GM18519 (cell line): ENCODE measurements around the gene KIF2A.

ENCODE experiments used
- ATAC-seq: cut with Tn5 transposase; IDR thresholded peaks from one replicate; pipeline ENCODE4 v1.9.1; 2021; ENCODE audit warnings: mild to moderate bottlenecking, moderate library complexity; ENCODE audit not compliant: unreplicated experiment, low FRiP score

KIF2A gene

DNA sequence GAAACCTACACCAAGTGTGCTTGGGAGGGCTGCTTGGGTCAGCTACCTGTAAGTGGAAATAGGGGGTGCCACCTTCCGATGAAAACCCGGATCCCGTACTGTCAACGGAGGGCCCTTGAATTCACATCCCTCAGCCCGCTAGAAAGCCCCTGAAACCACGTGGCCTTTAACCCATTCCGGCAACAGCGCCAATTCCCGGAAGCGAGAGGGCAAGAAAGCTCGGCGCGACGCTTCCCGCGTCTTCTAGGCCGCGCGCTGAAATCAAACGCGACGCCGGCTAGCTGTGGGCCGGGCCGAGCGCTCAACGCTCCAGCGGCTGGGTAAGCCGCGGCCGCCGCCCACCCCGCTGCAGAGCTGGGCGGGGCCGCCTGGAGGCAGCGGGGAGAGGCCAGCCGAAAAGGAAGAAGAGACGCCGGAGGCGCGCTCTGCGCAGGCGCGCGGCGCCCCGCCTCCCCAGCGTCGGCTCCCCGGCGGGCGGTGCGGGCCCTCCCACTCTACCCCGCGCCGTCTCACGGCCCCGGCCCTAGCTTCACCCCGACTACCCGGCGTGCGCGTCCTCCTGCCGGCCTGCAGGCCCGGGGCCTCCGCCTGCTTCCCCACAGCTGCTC lies at the start of gene KIF2A:
KIF2A (plus strand) TSS at position 492 of the 608 bp plus-strand sequence. CDS start 267 bp downstream, outside the sequence.
- ATAC-seq: peak; percentile 91

DNA sequence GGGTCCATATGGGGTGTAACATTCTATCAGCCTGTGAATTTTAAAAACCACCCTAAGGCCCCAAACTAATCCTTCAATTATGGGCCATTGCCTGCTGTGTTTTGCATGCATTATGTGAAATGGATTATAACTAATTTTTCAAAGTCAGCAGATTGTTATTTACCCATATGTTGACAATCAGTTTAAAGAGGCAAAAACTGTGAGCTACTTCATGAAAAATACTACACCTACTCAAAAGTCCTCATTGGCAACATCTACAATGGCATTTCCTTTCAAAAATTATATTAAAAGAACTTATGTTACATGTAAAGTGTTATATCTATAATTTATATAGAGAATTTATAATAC lies 49.0 kb upstream of the KIF2A start:
- no peak for ATAC-seq

DNA sequence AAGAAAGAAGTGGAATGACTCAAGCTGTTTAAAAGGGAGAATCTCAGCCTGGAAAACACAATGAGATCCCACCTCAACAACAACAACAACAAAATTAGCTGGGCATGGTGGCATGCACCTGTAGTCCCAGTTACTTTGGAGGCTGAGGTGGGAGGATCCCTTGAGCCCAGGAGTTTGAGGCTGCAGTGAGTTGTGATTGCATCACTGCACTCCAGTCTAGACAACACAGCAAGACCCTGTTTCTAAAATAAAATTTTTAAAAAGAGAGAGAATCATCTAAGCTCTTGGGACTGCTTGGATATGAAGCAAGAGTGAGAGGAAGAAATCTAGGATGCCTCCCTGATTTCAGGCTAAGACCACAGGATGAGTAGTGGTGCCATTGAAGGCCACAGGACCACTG lies 47.4 kb upstream of the KIF2A start:
- ATAC-seq: no peak

DNA sequence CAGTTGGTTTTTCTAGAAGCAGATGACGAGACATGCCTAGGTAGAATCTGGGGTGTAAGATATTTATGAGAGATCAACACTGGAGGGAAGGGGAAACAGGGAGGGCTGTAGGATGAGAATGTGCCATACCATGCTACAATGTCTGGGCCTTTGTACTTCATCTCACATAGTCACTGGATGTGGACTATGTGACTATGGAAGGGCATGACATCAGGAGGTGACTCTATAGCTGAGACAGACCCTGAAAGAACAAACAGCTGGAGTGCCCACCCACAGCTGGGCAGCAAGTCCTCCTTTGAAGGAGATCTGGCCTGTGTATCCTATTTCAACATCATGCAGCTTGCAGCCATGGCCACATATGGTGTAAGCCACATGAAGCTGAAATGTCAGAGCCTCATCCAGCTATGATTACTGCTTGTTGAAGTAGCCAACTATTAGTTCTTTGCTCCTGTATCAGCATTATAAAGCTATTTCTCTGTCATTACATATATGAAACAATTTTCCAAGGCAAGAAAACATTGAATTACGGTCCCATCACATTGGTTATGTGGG lies 46.2 kb upstream of the KIF2A start:
- ATAC-seq: no peak

DNA sequence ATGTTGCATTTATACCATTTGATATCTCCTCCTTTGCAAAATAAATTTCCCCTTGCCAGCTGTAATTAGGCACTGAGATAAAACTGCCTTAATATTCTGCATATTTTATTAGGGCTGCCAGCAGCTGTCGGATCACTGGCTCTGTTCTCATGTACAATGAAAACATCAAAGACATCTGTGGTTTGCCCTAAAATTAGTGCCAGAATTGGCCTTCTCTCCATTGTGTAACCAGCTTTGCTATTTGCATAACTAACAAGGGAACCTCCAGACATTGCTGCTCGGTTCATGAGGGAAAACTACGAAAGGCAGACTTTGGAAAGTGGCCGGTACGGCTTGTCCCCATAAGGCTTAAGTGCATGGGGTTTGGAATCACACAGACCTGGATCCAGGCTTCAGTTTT lies 45.5 kb upstream of the KIF2A start:
- ATAC-seq: no peak

DNA sequence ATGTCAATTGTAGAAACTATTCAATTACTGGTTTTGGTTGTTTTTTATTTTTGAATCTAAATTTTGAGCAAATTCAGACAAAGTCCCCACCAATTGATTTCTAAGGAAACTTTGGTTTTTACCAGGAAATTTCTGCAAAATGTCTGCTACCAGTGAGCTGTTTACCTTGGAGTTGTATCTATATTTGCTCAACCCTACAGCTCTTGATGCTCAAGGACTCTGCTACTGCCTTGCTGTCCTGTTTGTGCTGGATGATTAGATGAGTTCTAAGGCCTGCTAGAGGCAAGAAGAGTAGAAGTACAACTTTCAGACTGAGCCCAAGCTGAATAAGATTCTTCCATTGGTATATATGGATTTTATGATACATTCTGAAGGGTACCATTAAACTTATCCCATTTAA lies 42.6 kb upstream of the KIF2A start:
- ATAC-seq: no peak

DNA sequence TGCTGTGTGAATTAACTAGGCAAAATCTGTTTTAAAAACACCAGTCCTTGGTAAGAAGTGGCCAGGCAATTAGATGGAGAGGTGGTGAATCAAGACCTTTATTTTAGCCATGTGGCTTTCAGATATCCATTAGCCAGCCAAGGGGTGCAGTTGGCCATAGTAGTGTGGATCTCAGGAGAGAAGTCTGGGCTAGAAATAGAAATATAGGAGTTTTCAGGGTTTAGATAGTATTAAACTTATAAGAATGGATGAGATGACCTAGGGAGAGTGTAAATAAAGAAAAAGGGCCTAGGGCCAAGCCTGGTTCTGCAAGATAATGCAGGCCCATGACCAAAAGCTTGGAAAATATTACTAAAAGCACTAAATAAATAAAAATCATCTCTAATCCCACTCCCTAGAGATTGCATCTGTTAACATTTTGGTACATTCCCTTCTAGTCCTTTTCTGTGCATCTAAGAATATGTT lies 40.3 kb upstream of the KIF2A start:
- ATAC-seq: no peak

DNA sequence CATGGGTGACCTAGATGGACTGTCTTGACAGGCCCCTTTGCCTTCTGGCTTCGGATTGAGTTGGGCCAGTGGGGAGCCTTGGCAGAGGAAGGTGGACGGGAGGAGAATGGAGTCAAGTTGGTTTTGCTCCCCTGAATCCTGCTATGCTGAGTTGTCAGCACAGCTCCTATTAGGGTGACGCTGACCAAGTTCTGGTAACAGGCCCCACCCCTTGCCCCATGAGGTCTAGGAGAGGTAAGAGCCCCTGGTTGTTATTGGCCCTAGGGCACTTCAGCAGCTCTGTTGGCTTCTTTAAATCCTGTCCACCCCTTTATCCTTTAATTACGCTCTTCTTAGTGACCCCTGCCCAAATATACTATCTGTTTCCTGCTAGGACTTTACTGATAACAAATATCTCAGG lies 39.4 kb upstream of the KIF2A start:
- ATAC-seq: no peak

DNA sequence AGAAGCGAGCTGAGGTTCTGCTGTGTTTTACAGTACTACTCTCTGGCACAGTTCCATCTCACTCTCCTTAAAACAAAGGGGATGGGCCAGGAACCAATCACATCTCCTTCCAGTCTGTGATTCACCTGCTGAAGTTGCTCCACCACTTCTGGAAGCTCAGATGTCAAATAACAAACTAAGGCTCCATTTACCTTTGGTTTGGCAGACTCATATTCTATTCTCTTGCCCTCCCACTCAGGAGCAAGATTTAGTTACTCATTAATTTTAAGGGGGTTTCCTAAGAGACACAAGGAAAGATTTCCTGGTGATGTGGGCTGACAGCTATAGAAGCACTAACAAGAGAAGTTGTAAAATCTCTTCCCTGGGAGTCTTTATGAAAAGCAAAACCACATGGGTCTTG lies 37.8 kb upstream of the KIF2A start:
- no peak for ATAC-seq

DNA sequence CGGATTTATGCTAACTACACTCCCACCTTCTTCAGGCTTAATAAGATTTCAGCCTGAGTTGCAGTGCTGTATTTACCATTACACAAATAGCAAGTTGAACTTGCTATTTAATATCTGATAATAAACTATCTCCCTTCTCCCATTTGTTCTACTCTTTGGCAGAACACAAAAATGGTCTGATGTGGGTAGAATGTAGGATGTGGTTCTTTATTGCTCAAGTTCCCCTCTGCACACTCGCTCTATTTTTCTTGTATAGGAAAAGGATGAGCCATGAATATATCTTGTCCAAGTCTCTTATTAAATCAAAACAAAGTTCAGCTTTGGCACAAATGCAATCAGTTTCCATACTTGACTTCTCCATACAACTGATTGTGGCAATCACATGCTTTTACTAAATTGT lies 37.2 kb upstream of the KIF2A start:
- no peak for ATAC-seq

DNA sequence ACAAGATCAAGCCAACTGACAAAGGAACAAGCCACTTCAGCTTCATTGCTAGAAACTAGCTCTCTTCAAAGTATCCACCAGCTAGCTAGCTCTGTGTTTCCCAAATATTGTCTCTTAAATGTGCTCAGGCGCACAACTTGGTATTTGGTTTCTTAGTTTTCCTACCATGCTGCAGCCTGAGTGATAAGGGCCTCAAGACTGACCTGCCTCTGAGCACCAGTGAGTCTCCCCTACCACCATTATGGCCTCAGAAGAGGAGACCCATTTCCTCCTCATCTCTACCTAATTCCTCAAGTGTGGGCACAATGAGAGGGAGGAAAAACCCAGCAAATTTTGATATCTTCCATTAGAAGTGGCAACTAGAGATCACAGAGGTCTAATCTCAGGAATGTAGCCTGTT lies 34.6 kb upstream of the KIF2A start:
- no peak for ATAC-seq

DNA sequence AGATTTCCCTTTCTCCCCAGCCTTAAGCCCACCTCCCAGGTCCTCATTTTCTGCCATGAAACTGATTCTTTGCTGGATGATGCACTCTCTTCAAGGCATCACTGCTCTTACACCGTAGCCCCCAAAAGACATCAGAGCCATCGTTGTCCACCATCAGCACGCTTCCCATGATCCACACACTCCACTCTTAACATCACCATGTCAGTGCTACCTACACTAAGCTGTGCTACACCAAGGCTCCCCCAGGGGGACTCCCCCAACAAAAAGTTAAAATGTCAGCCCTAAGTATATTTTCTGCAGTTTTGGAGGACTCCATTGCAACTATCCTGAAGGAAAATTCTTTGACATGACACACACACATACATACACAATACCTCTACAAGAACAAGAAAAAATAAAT lies 34.1 kb upstream of the KIF2A start:
- no peak for ATAC-seq

DNA sequence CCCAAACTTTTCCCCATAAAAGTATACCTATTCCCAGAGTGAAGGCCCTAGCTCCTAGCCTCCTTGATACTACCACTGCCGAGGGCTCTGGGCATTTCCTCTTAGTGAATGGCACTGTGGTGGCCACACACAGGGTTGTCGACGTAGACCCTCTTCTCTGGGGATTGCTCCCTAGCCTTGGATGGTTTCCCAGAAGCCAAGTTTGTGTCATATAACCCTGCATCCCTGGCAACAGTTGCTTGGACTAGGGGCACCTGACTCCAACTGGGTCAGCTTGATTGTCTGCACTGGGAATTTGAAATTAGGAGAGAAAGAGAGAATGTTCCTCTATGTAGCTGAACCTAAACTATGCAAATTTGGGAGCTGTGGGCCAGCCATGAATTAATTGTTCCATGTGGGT lies 32.3 kb upstream of the KIF2A start:
- no peak for ATAC-seq

DNA sequence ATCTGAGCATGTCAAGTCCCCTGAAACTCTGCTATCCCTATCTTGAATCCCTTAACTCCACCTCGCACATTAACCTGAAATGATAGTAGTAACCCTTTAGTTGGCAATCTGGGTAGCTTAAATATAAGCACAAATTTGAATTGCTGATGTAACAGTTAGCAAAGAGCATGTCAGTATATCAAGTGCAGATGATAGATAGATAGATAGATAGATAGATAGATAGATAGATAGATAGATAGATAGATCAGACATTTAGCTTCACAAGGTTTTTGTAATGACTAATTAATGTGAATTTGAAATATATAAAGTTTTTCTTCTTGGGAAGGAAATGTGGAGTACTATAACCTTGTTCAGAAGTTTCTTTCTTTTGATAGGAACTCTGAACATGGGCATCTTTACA lies 30.4 kb upstream of the KIF2A start:
- ATAC-seq: no peak

DNA sequence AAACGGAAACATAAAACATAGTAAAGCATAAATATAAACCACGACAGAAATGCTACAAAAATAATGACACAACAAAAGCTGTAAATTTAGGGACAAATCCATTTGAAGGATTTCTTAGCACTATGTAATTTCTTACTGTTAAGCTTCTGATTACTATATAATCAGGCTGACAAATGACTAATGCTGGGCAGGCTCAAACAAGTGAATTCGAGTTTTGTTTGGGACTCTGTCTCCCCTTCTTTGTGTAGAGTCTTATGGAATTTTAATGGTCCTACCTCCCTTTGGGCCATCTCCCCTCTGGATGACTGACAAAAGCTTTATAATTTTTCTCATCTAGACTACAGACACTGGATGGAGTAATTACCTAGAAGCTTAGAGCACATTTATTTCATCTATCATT lies 24.6 kb upstream of the KIF2A start:
- no peak for ATAC-seq

DNA sequence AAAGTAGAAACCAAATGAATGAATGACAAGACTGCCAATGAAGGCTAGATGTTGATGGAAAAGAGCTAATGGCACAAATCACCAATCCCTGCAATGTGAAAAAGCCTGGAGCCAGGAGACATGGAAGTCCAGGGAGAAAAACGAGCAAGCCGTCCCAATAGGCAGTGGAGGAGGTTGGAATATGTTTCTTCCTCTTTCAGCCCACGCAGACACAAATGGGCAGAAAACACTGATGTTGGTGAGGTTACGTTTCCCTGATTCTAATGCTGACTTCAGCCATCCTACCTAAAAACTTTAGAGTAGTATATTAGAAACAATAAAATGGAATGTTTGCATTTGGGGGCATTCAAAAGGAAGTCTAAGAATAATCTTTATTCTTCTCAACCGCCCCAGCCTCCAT lies 23.9 kb upstream of the KIF2A start:
- ATAC-seq: no peak

DNA sequence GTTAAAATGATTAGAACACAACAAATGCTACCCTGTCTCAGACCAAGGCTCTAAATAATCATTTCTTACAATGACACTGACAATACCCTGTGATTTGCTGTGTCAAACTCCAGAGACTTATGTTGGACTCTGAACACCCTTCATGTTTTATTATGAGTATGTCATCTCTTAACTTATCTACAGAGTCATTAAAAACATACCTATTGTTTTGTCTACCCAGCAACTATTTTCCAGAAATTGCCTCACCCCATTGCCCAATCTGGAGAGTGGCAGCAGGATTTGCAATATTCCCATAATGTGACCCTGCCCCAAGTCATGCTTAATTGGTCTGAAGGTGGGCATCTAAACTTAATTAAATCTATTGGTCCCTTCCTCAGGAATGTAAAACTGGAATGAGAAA lies 23.0 kb upstream of the KIF2A start:
- no peak for ATAC-seq

DNA sequence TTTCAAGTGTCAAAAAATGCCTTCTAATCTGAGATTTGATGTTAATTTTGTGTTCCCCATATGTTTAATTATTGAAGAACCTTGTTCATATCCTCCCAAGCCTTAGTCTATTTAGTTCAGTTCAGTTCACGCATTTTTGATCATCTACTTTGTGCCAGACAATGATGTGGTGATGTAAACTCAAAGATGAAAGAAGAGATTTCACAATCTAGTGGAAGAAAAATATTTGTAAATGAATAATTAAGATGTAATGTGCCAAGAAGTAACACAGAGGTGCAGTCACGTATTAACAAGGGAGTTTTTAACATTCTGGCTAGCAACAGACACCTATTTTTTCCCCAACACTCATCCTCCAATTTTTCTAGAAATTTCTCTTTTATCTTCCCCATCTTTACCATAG lies 22.1 kb upstream of the KIF2A start:
- ATAC-seq: no peak

DNA sequence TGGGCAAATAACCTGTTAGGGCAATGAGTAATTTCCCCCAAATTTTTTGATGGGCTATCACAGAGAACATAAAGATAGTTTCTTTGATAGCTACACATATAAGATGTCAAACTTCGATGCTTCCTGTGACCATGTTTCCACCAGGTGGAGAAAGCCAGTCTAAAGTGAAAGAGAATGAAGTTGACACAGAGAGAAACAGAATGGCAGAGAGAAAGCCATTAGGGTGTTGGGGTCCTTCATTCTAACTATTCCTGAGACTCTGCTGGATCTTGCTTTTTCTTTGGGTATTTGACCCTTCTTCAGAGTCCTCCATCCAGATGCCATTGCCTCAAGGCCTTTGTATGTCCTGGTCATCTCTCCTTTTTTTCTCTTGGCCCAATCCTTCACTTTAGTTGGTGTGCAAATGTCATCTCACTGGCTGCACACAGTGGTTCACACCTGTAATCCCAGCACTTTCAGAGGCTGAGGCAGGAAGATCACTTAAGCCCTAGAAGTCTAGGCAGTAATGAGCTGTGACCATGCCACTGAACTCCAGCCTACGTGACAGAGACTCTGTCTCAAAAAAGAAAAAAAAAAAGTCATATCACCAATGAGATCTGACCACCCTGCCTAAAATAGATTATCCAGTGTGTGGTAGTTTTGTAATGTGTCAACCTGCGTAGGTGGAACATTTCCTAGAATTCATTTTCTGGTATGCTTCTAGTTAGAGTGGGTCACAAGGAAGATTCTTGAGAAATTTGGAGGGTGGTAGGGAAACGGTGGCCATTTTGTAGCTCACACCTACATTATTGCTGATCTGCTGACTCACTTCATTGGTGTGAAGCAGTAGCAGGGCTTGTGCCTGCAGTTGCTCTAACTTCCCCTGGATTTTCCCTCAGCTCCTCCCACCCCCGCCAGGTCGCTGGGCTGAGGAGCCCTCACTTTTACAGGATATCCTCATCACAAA lies 20.8 kb upstream of the KIF2A start:
- ATAC-seq: peak; percentile 53

DNA sequence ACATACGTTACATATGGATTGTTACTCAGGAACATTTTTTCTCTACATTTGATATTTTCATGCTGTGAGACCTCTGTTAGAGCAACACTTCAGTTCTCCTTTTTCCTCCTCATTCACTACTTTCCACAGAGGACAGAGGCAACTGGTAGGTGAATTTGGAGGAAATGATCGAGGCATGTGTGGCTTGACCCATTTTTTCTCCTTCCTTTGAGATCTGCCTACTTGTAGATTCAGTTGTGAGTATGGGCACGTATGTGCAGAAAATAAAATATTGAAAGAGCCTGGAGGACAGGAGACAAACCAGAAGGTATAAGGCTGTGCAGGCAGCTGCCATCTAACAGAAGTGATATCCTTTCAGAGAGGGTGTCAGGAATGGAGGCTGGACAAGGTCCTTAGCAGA lies 19.2 kb upstream of the KIF2A start:
- no peak for ATAC-seq

DNA sequence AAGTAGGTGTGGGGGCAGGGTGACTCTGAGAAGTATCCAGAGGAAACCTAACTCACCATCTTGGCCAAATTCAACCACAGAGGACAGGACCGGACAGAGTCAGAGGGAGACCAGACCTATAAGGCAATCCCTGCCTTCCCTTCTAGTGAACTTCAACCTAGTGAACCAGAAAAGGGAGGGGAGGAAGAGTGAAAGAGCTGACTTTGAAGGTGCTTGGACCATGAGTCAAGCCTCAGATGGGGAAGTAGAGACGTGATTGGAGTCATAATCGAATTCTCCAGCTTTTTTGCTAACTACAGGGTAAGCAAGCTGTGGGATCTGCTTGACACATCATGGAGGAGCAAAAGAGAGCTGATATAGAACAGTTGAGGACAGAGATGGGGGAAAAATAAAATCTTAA lies 18.8 kb upstream of the KIF2A start:
- no peak for ATAC-seq

DNA sequence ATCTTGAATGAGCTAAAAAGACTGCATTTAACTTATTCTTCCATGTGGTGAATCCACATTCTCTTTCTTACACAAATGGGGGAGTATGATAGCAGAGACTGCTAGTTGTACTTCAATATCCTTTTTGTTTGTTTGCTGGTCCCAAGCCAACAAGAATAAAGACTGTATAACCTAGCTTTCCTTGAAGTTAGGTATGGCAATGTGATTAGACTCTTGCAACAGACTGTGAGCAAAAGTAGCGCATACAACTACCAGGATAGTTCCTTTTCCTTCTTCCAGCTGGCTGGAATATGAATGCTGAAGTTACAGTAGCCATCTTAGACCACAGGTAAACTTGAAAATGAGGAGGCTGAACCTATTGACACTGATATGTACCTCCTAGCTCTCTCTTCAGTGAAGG lies 17.9 kb upstream of the KIF2A start:
- no peak for ATAC-seq
